ENCODE measurements around the gene MBD3L5. TPM values are rescaled to one million over a fixed set of nuclear protein-coding genes. Genes with fewer than 3 reads are reported as not detected.

MBD3L5 gene
- total RNA-seq, 4 donors from 2014 or later, result not detected

GRCh38 chr19:7006135-7006704, 24.2 kb upstream of the MBD3L5 start:
- H3K27ac ChIP-seq (replicated peaks in 1 of 4), result no peak overlapping the region
- intact Hi-C loops (cut with DNase I), result no loop called here
- no peaks in the 10 kb centered on the region for H3K36me3 ChIP-seq
- no peaks in the 10 kb centered on the region for H3K4me1 ChIP-seq
- H3K27me3 ChIP-seq, result peaks cover 0 to 10% (median 0%) of the 10 kb centered on the region in 4 donors
- H3K9me3 ChIP-seq, result no peaks in the 10 kb centered on the region
- DNase-seq (ENCODE audit: extremely low spot score), result no peak
- WGBS, result 72% methylated on average over 11 of the region's 11 CpGs
- no peak overlapping the region for H3K4me3 ChIP-seq
- TF ChIP-seq EP300 (IDR thresholded peaks at IDR 0.05), result no peak
- TF ChIP-seq CTCF (IDR thresholded peaks at IDR 0.05), result no peak
- no peak for TF ChIP-seq POLR2A (IDR thresholded peaks at IDR 0.05; ENCODE audit: low read depth)
- TF ChIP-seq POLR2AphosphoS5 (IDR thresholded peaks at IDR 0.05), result no peak

GRCh38 chr19:7007859-7008258, 22.5 kb upstream of the MBD3L5 start:
- Histone ChIP-seq H3K4me3 (no peak overlapping the region), H3K36me3 (no peaks in the 10 kb centered on the region), H3K9me3 (no peaks in the 10 kb centered on the region), H3K4me1 (no peaks in the 10 kb centered on the region), H3K27me3 (peaks cover 0 to 3% (median 0%) of the 10 kb centered on the region in 4 donors), H3K27ac (replicated peaks in 1 of 4) (no peak overlapping the region)
- TF ChIP-seq EP300 (IDR thresholded peaks at IDR 0.05) (no peak), POLR2AphosphoS5 (IDR thresholded peaks at IDR 0.05) (no peak), CTCF (IDR thresholded peaks at IDR 0.05) (no peak), POLR2A (IDR thresholded peaks at IDR 0.05; ENCODE audit: low read depth) (no peak)
- WGBS, result 72% methylated on average over 4 of the region's 4 CpGs
- DNase-seq (ENCODE audit: extremely low spot score), result no peak
- intact Hi-C loops (cut with DNase I), result no loop called here

- 83% methylated on average over 11 of the region's 12 CpGs for WGBS
- Histone ChIP-seq H3K27me3 (no peaks in the 10 kb centered on the region), H3K36me3 (no peaks in the 10 kb centered on the region), H3K4me1 (no peaks in the 10 kb centered on the region), H3K4me3 (no peak overlapping the region), H3K27ac (replicated peaks in 1 of 4) (no peak overlapping the region), H3K9me3 (peaks cover 0 to 6% (median 0%) of the 10 kb centered on the region in 4 donors)
- TF ChIP-seq EP300 (IDR thresholded peaks at IDR 0.05), result no peak
- no peak for TF ChIP-seq POLR2A (IDR thresholded peaks at IDR 0.05; ENCODE audit: low read depth)
- no peak for TF ChIP-seq POLR2AphosphoS5 (IDR thresholded peaks at IDR 0.05)
- no peak for TF ChIP-seq CTCF (IDR thresholded peaks at IDR 0.05)
- intact Hi-C loops (cut with DNase I), result no loop called here
- no peak for DNase-seq (ENCODE audit: extremely low spot score)
These were observed 19.4 kb upstream of the MBD3L5 start for GRCh38 chr19:7010722-7011593.

GRCh38 chr19:7013678-7014077, 16.7 kb upstream of the MBD3L5 start:
- Histone ChIP-seq H3K4me1 (no peaks in the 10 kb centered on the region), H3K27ac (replicated peaks in 1 of 4) (no peak overlapping the region), H3K9me3 (peaks cover 0 to 6% (median 0%) of the 10 kb centered on the region in 4 donors), H3K36me3 (no peaks in the 10 kb centered on the region), H3K4me3 (no peak overlapping the region), H3K27me3 (peaks cover 0 to 5% (median 0%) of the 10 kb centered on the region in 4 donors)
- intact Hi-C loops (cut with DNase I), result no loop called here
- WGBS, result 76% methylated on average over 4 of the region's 4 CpGs
- TF ChIP-seq POLR2A (IDR thresholded peaks at IDR 0.05; ENCODE audit: low read depth) (no peak), POLR2AphosphoS5 (IDR thresholded peaks at IDR 0.05) (no peak), EP300 (IDR thresholded peaks at IDR 0.05) (no peak), CTCF (IDR thresholded peaks at IDR 0.05) (no peak)
- DNase-seq (ENCODE audit: extremely low spot score), result no peak

All from esophagus muscularis mucosa (tissue), 4 donors.